ENCODE results near the gene PIGL.
"Not testable (repeated sequence)": the region's sequence is repeated elsewhere in the genome, so short reads cannot be mapped to it uniquely, and the experiment has no call there.

PIGL gene

DNA sequence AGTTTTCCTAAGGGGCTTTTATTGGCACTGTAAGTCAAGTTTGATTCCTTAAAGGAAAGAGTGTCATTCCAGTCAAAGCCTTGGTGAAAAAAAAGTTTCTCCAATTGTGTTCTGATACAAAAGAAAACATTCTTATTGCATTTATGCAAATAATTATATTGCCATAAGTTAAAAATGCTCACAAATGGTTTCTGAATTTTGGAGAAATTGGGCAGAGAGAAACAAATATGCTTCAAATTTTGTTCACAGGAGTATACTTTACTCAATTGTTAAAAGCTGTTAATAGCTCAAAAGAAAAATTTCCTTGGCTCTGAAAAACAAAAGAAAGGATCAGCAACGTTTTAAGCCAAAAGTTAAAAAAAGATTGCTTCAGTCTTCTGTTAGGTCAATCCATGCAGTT lies 60.2 kb downstream of the PIGL start:
- DNase-seq = no peak

DNA sequence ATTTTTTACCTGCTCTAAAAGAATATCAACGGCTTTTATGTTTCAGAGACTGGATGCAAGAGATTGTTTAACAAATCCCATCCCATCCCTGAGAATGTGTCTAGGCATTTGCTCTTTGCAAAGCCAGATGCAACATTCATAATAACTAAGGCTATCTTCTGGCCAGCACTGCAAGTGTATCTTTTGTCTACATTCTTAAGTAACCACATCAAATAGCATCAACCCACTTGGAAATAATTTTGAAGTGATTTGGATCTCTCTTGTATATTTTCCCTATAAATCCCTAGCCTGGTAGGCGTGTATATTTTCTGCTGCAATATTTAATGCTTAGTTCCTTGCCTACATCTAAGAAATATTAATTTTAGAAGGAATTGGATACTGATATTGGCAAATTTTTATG lies 64.3 kb downstream of the PIGL start:
- no peak for DNase-seq

DNA sequence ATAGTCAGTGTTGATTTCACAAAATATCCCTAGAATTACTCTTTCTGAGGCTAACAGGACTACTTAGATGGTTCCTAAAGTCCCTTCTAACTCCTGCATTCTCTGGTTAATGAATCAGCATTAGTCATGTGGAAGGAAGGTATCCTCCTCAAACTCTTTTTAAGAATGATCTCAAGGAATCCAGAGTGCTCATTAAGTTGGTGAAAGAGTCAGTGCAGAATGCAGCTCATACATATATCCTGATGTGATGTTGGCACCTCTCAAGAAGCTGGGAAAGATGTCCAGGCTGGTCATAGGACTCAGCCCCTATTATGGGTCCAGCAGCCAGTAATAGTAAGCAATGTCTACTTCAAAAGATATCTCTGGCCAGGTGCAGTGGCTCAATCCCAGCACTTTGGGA lies 65.5 kb downstream of the PIGL start:
- no peak for DNase-seq

DNA sequence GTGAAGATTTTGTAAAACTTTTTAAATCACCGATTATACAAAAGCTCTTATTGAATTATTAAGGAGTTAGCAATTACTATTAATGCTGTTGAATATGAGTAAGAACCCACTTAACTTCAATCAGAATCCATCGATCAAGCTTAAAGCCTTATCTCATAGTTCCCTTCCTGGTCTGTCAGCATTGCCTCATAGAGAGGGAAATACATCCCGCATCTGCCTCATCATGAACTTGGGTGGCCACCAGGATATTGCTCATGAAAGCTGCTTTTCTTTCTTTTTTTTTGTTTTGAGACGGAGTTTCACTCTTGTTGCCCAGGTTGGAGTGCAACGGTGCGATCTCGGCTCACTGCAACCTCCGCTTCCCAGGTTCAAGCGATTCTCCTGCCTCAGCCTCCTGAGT lies 66.7 kb downstream of the PIGL start:
- DNase-seq = no peak

DNA sequence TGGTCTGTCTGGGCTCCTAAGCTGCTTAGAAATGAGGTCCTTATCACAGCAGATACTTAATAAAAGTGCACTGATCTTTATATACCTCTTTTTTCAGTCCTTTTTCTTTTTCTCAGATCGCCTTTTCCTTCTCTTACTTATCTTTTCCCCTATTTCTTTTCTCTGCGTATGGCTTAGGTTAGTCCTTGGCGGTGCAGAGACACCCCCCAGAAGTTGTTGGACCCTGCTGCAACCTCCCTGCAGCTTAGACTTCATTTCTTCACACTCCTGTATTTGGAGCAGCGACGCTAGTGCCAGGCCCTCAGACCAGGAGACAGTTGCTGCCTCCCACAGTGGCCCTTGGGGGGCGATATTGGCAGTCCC lies 68.6 kb downstream of the PIGL start:
- no peak for DNase-seq

DNA sequence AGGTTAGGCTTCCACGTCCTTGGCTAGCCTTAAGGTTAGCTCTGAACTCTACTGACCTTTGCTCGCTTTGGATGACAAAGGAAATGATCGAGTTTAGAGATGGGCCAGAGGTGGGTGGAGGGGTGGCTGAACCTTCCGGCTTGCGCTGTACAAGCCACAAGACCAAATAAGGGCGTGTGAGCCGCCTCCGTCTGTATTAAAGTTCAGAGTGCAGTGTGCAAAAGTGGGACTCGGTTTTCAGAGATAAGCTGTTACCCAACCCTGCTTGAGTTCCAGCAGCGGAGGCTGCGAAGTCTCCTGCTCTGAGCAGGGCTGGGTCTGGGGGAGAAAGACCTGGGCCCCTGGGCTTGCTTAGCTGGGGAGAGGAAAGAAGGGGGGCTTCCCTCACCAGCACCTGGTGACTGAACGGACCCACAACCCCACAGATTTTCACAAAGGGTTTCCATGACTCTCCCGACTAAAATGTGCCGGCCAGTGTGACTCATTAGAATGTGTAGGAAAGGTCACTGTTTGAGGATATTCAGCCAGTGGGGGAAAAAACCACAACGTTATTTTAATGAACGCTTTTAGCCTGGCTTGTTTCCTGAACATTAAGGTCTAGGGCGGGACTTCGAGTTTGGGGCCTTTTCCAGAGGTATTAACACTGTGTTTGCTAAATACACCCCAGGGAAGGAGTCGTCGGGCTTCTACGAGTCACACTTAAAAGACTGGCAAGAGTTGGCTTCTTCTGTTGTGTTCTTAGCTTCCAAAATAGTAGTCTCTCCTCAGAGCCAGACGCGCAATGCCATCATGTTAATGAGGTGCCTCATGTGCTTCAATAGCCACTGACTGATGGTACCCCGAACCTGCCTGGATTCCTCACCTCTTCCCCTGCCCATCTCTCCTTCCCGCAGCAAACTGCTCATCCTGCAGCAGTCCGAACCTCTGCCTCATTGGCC lies 69.3 kb downstream of the PIGL start:
- DNase-seq = peak; percentile 76

DNA sequence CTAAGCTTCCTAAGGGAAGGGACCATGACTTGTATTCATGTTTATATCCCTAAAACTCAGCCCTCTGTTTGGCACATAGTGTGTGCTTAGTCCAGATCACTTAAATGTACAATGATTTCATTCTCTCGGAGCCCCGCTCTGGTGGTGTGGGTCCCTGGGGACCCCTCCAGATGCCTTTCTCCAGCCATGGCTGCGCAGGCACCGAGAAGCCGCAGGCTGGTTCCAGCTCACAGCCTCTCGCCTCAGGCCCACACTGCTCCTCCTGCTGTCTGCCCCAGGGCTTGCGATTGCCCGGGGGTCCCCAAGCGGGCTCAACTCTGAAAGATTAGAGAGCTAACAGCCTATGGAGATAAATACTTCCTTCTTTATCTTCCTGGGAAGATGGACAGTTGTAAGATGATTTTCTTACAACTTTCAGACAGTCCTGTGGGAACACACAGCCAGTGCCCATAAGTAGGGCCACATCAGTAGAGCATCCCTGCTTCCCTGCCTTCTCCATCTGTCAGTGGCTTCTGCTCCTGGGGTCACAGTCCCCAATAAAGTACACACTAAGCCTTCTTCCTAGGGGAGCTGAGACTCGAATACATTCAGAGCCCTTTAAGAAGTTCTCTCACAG lies 70.0 kb downstream of the PIGL start:
- peak; percentile 38 for DNase-seq

DNA sequence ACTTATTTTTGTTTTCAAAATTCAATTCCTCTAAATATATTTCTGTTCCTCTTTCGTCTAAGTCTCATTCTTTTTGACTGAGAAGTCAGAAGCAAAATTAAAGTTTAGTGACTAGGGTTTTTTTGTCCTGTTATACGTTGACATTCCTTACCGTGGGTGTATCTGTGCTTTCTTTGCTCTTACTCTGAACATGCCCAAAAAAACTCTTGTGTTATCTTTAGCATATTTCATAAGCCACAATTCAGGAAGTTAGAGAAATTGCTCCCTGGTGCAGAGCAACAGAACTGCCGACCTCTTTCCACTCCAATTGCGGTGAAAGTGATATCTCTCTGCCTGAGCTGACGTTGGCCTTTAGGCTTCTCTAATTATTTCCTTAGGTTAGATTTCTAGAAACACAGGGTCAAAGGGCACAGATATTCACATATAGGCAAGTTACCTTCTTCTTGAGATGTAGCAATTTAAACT lies 70.6 kb downstream of the PIGL start:
- DNase-seq = peak; percentile 53

DNA sequence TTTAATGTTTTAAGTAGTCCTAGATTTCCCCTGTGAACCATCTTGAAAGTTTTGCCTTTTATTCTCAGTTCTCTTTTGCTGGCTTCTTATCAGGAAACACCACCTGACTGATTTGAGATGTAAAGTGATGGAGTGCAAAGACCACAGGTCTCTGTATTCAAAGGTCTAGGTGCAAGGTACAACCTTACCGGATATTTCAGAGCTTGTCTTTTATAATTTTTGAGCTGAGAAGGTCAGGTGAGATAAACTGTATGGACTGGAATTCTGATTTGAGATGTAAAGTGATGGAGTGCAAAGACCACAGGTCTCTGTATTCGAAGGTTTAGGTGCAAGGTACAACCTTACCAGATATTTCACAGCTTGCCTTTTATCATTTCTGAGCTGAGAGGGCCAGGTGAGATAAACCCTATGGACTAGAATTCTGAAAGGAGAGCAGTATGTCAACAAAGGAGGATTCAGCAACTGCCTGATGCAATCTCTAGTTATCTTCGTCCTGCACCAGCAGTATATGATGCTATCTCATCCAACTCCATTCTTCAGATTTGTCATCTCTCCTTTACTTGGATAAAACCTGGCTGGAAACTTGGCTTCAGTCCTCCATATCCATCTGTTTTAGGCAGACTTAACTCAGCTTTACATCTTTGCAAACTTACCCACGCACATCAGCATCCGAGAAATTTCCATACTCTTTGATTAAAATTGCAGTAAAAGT lies 72.0 kb downstream of the PIGL start:
- no peak for DNase-seq

DNA sequence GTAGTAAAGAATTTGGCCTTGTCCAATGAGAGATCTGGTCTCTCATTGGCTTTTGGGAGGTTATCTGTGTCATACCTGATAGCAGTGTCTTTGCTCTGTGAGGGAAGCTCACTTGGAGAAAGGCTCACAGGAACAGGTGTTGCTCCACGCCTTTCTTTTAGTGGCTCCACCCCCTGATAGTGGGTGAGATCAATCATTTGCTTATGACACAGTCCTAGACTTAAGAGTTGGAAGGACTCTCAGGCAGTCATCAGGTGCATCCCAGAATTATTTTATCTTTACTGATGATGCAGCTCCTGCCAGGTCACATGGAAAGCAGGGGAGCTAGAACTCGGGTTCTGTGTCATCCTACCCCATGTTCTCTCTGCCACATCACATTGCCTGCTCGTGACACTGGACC lies 76.9 kb downstream of the PIGL start:
- no peak for DNase-seq

DNA sequence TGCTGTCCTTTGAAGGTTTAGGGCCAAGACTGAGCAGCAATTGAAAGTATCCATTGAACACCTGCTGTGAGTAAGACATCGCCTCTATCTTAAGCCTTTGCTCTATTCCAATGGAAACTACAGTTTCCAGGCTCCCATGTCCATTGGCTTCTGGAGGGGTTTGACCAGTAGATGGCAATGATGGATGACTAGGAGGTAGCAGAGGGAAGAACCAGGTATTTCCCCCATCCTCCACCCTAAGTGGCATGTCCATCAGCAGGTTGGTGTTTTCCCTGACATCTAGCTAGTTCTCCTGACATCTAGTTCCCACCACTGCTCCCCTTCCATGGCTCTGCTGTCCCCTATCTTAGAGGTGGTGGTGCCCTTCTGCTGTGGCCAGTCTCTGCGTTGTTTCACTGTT lies 77.5 kb downstream of the PIGL start:
- no peak for DNase-seq

DNA sequence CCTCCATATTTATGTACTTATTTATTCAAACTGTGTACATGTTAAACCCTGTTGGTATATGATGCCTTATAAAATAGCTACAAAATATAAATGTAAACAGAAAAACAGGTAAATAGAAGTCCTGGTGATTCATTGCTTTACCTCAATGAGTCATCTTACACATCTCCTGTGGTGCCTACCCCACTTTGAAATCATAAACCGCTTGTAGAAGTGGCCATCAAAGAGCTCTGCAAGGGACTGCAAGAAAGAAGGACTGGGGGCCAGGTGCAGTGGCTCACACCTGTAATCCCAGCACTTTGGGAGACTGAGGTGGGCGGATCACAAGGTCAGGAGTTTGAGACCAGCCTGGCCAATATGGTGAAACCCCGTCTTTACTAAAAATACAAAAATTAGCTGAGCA lies 79.1 kb downstream of the PIGL start:
- DNase-seq = not testable (repeated sequence)

DNA sequence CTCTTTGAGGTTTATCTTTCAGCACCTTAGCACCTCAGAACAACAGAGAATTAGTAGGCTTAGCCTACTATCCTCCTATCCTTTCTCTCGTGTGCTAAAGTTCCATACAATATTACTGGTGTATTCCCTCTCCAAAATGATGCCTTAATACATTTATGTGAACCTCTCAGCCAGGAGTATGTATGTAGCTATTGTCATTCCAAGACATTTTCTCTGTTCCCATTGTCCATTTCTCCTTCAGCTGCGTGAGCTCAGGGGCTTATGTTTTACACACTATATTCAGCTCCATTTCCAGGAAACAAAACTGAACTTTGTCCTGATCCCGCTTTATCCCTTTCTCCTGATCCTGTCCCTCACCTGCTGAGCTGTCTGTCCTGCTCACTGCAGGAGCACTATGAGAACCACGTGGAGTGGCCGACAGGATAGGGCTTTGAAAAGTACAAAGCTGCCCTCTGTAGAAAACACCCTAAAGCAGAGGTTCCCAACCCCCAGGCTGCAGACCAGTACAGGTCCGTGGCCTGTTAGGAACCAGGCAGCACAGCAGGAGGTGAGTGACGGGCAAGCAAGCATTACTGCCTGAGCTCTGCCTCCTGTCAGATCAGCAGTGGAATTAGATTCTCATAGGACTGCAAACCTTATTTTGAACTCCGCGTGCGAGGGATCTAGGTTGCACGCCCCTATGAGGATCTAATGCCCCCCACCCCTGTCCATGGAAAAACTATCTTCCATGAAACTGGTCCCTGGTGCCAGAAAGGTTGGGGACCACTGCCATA lies 80.5 kb downstream of the PIGL start:
- DNase-seq = no peak

DNA sequence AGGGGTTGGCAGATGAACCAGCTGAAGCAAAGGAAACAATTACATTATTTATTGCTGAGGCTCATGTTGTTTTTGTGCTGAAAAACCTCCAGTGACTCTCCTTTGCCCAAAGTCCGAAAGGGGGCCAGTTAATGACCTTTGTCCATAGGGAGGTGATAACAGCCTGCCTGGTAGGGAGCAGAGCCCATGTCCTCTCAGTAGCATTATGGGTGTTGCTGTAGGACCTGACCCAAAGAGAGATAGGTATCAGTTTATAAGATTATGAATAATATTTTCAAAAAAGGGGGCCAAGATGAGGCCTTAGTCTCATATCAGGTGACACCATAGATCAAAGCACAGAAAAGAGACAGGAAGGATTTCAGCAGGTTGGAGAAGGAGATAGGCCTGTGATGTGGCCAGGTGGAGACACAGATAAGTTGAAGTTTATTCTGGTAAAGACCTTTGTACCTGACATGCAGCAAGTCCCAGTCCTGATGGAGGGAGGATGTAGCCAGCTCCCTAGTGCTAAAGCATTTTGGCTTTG lies 81.2 kb downstream of the PIGL start:
- DNase-seq = no peak

DNA sequence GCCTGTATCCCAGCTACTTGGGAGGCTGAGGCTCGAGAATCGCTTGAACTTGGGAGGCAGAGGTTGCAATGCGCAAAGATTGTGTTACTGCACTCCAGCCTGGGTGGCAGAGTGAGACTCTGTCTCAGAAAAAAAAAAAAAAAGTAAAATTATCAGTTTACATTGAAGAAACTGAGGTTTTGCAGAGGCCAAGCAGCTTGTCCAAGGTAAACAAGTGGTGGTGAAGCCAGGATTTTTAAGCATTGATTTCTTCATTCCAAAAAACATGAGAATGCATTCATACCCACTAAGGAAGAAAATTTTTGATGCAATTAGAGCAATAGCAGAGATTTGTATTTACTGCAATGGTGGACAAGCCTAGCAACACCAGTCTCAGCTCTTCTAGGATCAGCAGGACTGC lies 83.5 kb downstream of the PIGL start:
- DNase-seq = no peak

DNA sequence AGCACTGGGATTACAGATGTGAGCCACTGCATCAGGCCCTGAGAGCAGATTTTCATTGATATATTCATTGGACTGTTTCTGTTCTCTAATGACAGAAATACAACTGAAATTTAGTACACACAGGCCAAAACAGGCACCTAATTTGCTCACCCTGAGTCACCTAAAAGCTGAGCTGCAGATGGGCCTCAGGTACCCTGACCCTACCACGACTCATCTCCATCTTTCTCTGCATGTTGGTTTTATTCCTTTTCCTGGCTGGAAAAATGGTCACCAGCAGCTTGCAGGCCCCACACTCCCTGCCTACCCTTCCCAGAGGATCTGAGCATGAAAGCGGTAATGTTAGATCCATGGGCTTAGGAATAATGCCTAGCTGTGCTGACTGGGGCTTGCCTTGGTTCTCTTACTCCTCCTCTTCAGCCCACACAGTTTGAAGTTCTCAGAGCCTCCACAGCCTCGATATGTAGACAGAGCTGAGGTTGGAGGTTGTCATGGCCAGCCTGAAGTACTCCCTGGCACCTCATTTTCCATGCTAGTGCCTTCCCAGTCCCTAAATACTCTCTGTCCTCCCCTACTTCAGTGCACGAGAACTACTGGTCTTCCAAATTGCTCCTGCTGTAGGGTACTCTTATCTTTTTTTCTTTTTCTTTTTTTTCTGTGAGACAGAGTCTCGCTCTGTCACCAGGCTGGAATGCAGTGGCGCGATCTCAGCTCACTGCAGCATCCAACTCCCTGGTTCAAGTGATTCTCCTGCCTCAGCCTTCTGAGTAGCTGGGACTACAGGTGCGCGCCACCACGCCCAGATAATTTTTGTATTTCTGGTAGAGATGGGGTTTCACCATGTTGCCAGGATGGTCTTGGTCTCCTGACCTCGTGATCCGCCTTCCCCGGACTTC lies 85.2 kb downstream of the PIGL start:
- no peak for DNase-seq

DNA sequence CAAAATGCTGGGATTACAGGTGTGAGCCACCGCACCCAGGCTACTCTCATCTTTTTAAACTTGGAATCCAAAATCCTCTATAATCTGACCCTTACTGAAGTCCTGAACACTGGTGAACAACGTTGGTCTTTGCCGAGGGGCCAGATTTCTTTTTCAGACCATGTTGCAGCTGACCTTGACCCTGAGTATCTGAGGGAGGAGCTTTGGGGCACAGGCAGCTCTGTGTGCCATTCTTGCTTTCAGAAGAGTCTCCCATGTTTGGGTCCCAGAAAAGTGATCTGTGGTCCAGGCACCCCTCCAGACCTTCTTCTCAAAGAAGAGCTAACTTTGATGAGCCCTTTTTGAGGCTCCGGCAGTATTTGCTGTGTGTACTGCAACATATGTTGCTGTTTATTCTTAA lies 85.8 kb downstream of the PIGL start:
- DNase-seq = no peak

DNA sequence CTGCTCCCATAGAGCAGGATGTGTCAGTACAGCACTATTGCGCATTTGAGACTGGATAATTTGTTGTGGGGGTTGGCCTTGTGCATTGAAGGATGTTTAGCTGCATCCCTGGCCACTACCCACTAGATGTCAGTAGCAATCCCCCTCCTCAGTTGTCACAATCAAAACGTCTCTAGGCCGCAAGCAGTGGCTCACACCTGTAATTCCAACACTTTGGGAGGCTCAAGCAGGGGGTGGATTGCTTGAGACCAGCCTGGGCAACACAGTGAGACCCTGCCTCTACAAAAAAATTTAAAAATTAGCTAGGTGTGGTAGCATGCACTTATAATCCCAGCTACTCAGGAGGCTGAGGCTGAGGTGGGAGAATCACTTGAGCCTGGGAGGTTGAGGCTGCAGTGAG lies 87.8 kb downstream of the PIGL start:
- no peak for DNase-seq

DNA sequence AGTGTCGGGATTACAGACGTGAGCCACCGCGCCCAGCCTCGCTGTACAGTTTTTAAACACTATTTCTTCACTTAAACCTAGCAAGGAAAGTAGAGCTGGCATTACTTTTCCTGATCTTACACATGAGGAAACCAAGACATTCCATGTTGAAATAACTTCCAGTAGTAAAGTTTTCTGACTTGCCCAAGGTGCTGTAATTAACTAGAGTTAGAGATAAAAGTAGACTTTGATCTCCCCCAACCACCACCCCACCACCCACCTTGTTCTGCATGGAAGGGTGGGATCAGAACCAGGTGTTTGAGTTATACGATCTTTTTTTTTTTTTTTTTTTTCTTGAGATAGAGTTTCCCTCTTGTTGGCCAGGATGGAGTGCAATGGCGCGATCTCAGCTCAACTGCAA lies 89.2 kb downstream of the PIGL start:
- no peak for DNase-seq

DNA sequence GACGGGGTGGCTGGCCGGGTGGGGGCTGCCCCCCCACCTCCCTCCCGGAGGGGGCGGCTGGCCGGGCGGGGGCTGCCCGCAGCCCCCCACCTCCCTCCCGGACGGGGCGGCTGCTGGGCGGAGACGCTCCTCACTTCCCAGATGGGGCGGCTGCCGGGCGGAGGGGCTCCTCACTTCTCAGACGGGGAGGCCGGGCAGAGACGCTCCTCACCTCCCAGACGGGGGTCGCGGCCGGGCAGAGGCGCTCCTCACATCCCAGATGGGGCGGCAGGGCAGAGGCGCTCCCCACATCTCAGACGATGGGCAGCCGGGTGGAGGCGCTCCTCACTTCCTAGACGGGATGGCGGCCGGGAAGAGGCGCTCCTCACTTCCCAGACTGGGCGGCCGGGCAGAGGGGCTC lies 95.1 kb downstream of the PIGL start:
- DNase-seq = not testable (repeated sequence)

All from femur (tissue), 1 donor.